Chondrocyte (in vitro differentiated cells): ENCODE measurements around the gene DRD1. TPM values are rescaled to one million over a fixed set of nuclear protein-coding genes. Genes with fewer than 3 reads are reported as not detected.

Experiments
- DNase-seq: peaks from one replicate; pipeline ENCODE4 v3.0.0; 2021; ENCODE audit warnings: mixed read lengths, low spot score
- H3K27ac Mint-ChIP-seq: one replicate; pipeline ENCODE4 v1.8.0; 2021; ENCODE audit warnings: mild to moderate bottlenecking, moderate library complexity, mixed read lengths; ENCODE audit not compliant: unreplicated experiment
- H3K27me3 Mint-ChIP-seq: 2 replicates; pipeline ENCODE4 v1.8.0; 2021; ENCODE audit warnings: low read depth, mixed read lengths
- H3K36me3 Mint-ChIP-seq: 2 replicates; pipeline ENCODE4 v1.8.0; 2021; ENCODE audit warnings: low read depth, mixed read lengths
- H3K4me1 Mint-ChIP-seq: 2 replicates; pipeline ENCODE4 v1.8.0; 2021; ENCODE audit warnings: low read depth, mild to moderate bottlenecking, mixed read lengths
- H3K4me3 Mint-ChIP-seq: one replicate; pipeline ENCODE4 v1.8.0; 2021; ENCODE audit warnings: mild to moderate bottlenecking, moderate library complexity, mixed read lengths; ENCODE audit not compliant: unreplicated experiment
- H3K9me3 Mint-ChIP-seq: 2 replicates; pipeline ENCODE4 v1.8.0; 2021; ENCODE audit warnings: low read depth, mixed read lengths
- total RNA-seq: library from RNA; stranded (reverse); gene quantifications from 3 replicates; pipeline ENCODE4 v1.2.1, GENCODE V29; 2021
- TF ChIP-seq, protein P1 (sequence below): fragments of 200-600 bp; sonication (generic); IDR thresholded peaks from 2 replicates; pipeline ENCODE4 v1.5.0; 2021; ENCODE audit warnings: antibody characterized with exemption, mild to moderate bottlenecking, moderate library complexity

DRD1 gene
- total RNA-seq, 1 donor from 2014 or later: 0.35 TPM

DNA sequence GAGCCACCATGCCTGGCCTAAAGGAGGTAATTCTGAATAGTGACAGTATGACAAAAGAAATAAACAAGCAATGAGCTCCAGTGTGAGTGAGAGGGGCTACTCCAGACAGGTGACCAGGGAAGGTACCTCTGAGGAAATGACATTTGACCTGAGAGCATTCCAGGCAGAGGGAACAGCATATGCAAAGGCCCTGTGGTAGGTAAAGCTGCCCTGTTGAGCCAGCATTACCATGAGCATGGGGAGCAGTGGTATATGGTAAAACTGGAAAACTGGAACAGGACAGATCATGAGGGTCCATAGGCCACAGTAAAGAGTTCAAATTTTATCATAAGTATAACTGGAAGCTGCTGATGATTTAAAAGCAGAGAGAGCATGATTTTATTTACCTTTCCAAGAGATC is 28.4 kb upstream of the DRD1 start:
- Mint-ChIP-seq H3K36me3 (peaks cover 1% of the 10 kb centered on the region), H3K4me1 (no peaks in the 10 kb centered on the region), H3K27ac (no peak overlapping the region), H3K9me3 (peaks cover 3% of the 10 kb centered on the region), H3K27me3 (peaks cover 36% of the 10 kb centered on the region), H3K4me3 (no peak overlapping the region)
- TF ChIP-seq, protein P1, sequence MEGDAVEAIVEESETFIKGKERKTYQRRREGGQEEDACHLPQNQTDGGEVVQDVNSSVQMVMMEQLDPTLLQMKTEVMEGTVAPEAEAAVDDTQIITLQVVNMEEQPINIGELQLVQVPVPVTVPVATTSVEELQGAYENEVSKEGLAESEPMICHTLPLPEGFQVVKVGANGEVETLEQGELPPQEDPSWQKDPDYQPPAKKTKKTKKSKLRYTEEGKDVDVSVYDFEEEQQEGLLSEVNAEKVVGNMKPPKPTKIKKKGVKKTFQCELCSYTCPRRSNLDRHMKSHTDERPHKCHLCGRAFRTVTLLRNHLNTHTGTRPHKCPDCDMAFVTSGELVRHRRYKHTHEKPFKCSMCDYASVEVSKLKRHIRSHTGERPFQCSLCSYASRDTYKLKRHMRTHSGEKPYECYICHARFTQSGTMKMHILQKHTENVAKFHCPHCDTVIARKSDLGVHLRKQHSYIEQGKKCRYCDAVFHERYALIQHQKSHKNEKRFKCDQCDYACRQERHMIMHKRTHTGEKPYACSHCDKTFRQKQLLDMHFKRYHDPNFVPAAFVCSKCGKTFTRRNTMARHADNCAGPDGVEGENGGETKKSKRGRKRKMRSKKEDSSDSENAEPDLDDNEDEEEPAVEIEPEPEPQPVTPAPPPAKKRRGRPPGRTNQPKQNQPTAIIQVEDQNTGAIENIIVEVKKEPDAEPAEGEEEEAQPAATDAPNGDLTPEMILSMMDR: no peak
- DNase-seq: no peak

DNA sequence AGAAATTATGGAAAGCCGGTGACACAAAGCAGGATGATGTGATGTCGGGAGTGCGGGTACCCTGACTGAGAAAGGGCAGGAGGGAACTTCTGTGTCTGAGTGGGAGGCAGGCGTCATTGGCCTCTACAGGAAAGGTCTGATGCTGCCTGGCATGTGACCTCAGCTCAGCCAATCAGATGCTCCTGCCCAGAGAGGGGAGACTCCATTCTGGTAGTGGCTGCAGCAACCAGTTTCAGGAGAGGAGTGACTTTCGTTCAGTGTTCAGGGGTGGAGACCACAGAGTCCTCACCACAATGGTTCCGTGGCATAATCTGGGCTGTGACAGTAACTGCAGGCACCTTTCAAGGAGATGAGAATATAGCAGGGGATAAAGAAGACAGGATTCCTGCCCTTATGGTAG is 27.6 kb upstream of the DRD1 start:
- DNase-seq: no peak
- Mint-ChIP-seq H3K9me3 (peaks cover 3% of the 10 kb centered on the region), H3K27me3 (peaks cover 41% of the 10 kb centered on the region), H3K27ac (no peak overlapping the region), H3K4me1 (no peaks in the 10 kb centered on the region), H3K4me3 (no peak overlapping the region), H3K36me3 (peaks cover 1% of the 10 kb centered on the region)
- TF ChIP-seq, protein P1: no peak

DNA sequence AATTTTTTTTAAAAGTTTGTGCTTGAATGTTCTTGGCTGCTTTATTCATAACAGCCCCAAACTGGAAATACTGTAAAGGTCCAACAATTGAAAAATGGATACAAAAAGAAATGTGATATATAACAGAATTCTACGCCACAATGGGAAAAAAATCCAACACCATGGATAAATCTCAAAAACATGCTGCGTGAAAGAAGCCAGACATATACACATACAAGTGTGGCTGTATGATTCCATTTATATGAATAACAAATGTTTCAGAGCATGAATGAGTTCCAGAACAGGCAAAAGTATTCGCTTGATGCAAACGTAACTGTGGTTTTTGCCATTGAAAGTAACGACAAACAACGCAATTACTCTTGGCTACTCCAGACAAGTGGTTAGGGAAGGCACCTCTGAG is 27.2 kb upstream of the DRD1 start:
- DNase-seq: no peak
- H3K36me3 Mint-ChIP-seq: peaks cover 1% of the 10 kb centered on the region
- TF ChIP-seq, protein P1: no peak
- H3K9me3 Mint-ChIP-seq: peaks cover 3% of the 10 kb centered on the region
- H3K27me3 Mint-ChIP-seq: peaks cover 46% of the 10 kb centered on the region
- no peaks in the 10 kb centered on the region for H3K4me1 Mint-ChIP-seq
- no peak overlapping the region for H3K4me3 Mint-ChIP-seq
- no peak overlapping the region for H3K27ac Mint-ChIP-seq

DNA sequence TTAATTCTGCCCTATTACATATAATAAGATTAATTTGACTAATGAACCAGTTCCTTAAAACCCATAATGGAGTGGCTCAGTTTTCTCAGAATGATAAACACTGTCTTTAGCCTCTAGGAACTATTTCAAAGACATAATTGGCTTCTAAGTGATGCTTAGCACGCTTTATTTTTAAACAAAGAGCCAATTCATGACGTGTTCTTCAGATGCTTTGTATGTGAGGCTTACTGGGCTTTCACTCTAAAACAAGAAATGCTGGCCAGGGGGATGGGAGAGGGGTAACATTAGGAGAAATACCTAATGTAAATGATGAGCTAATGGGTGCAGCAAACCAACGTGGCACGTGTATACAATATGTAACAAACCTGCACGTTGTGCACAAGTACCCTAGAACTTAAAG is 26.8 kb upstream of the DRD1 start:
- Mint-ChIP-seq H3K4me3 (no peak overlapping the region), H3K27me3 (peaks cover 48% of the 10 kb centered on the region), H3K9me3 (peaks cover 3% of the 10 kb centered on the region), H3K36me3 (peaks cover 1% of the 10 kb centered on the region), H3K4me1 (no peaks in the 10 kb centered on the region), H3K27ac (no peak overlapping the region)
- TF ChIP-seq, protein P1: no peak
- no peak for DNase-seq

DNA sequence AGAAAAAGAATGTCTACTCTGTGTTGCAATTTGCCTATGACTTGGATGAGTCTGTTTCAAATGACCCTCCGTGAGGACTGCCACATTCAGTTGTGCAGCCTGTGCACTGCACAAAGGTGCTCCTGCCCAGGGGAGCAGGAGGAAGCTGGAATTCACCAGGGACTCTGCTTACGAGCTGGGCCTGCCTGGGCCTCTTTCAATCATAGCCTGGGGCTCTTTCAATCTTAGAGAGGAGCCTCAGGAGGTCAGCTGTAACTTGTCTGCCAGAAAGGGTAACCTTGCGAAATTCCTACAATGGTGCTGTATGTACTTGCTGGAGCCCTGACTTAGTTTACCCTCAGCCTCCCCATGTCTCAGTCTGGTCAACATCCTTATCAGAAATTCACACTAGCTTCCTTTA is 25.9 kb upstream of the DRD1 start:
- H3K27me3 Mint-ChIP-seq: peaks cover 43% of the 10 kb centered on the region
- no peak overlapping the region for H3K4me3 Mint-ChIP-seq
- no peaks in the 10 kb centered on the region for H3K4me1 Mint-ChIP-seq
- DNase-seq: no peak
- H3K27ac Mint-ChIP-seq: no peak overlapping the region
- peaks cover 1% of the 10 kb centered on the region for H3K36me3 Mint-ChIP-seq
- H3K9me3 Mint-ChIP-seq: peaks cover 3% of the 10 kb centered on the region
- TF ChIP-seq, protein P1: no peak
